ENCODE results near the gene BPIFA3.
"Not testable (repeated sequence)": the region's sequence is repeated elsewhere in the genome, so short reads cannot be mapped to it uniquely, and the experiment has no call there.

Gene BPIFA3

GRCh38 chr20:33181482-33182093, 35.6 kb upstream of the BPIFA3 start:
- no peak for DNase-seq (ENCODE audit: insufficient read length, low spot score)
- TF ChIP-seq TAF1 (IDR thresholded peaks at IDR 0.05; ENCODE audit: low read depth, low read length): no peak
- no peak for TF ChIP-seq POLR2AphosphoS5 (IDR thresholded peaks at IDR 0.05; ENCODE audit: low read depth, low read length)
- TF ChIP-seq POU2F2 (IDR thresholded peaks at IDR 0.05; ENCODE audit: low read depth, low read length): no peak
- TF ChIP-seq SPI1 (IDR thresholded peaks at IDR 0.05; ENCODE audit: low read depth, low read length): no peak
- TF ChIP-seq POLR2A (IDR thresholded peaks at IDR 0.05; ENCODE audit: low read depth, low read length): no peak
- TF ChIP-seq PAX5 (IDR thresholded peaks at IDR 0.05; ENCODE audit: insufficient read depth, low read length, severe bottlenecking): no peak
- no peak for FAIRE-seq

GRCh38 chr20:33183312-33183711, 33.8 kb upstream of the BPIFA3 start:
- FAIRE-seq (no peak), DNase-seq (ENCODE audit: insufficient read length, low spot score) (no peak)
- TF ChIP-seq SPI1 (IDR thresholded peaks at IDR 0.05; ENCODE audit: low read depth, low read length) (no peak), POLR2A (IDR thresholded peaks at IDR 0.05; ENCODE audit: low read depth, low read length) (no peak), PAX5 (IDR thresholded peaks at IDR 0.05; ENCODE audit: insufficient read depth, low read length, severe bottlenecking) (no peak), TAF1 (IDR thresholded peaks at IDR 0.05; ENCODE audit: low read depth, low read length) (no peak)

GRCh38 chr20:33185031-33185590, 32.0 kb upstream of the BPIFA3 start:
- DNase-seq (ENCODE audit: insufficient read length, low spot score); FAIRE-seq: not testable (repeated sequence)

DNA sequence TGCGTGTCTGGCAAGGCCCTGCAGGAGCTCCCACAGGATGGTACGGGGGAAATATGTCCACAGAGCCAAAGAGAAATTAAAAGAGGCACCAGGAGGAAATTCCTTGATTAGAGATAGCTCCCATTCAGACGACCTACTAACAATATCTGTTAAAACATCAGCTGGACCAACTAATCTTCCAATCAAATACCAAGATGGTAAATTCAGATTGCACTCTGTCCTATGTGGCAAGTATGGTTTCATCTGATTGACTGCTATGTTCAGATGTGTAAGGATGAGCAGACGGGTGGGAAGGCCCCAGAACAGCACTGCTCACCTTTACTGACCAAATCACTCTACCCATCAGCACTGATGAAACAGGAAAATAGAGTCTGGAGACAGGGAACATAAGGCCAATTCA, 29.7 kb upstream of the BPIFA3 start:
- FAIRE-seq: no peak
- TF ChIP-seq POLR2AphosphoS5 (IDR thresholded peaks at IDR 0.05; ENCODE audit: low read depth, low read length): no peak
- TF ChIP-seq PAX5 (IDR thresholded peaks at IDR 0.05; ENCODE audit: insufficient read depth, low read length, severe bottlenecking): no peak
- TF ChIP-seq SPI1 (IDR thresholded peaks at IDR 0.05; ENCODE audit: low read depth, low read length): no peak
- no peak for TF ChIP-seq TAF1 (IDR thresholded peaks at IDR 0.05; ENCODE audit: low read depth, low read length)
- no peak for TF ChIP-seq POU2F2 (IDR thresholded peaks at IDR 0.05; ENCODE audit: low read depth, low read length)
- TF ChIP-seq POLR2A (IDR thresholded peaks at IDR 0.05; ENCODE audit: low read depth, low read length): no peak
- DNase-seq (ENCODE audit: insufficient read length, low spot score): no peak

GRCh38 chr20:33188421-33188820, 28.7 kb upstream of the BPIFA3 start:
- DNase-seq (ENCODE audit: insufficient read length, low spot score) (no peak), FAIRE-seq (no peak)
- no peak for TF ChIP-seq SPI1 (IDR thresholded peaks at IDR 0.05; ENCODE audit: low read depth, low read length)
- TF ChIP-seq POU2F2 (IDR thresholded peaks at IDR 0.05; ENCODE audit: low read depth, low read length): no peak
- TF ChIP-seq TAF1 (IDR thresholded peaks at IDR 0.05; ENCODE audit: low read depth, low read length): no peak
- TF ChIP-seq POLR2A (IDR thresholded peaks at IDR 0.05; ENCODE audit: low read depth, low read length): no peak
- TF ChIP-seq POLR2AphosphoS5 (IDR thresholded peaks at IDR 0.05; ENCODE audit: low read depth, low read length): no peak
- no peak for TF ChIP-seq PAX5 (IDR thresholded peaks at IDR 0.05; ENCODE audit: insufficient read depth, low read length, severe bottlenecking)

DNA sequence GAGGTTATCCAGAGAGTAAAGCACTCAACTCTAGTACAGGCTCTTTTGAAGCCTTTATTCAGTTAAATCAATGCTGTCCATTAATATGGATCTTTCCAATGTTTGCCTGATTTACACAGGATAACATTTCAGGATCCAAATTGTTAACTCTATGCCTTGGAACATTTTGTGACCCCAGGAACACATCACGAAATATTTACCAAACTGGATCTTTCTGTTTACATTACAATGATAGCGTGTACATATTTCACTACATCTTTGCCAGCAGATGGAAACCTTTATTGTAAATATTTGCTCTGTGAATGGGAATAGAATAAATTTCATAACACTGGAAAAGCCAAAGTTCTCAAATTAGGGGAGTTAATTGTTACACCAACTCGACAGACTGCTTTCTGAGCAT, 25.7 kb upstream of the BPIFA3 start:
- DNase-seq (ENCODE audit: insufficient read length, low spot score) (no peak), FAIRE-seq (no peak)
- TF ChIP-seq TAF1 (IDR thresholded peaks at IDR 0.05; ENCODE audit: low read depth, low read length): no peak
- TF ChIP-seq SPI1 (IDR thresholded peaks at IDR 0.05; ENCODE audit: low read depth, low read length): no peak
- no peak for TF ChIP-seq POU2F2 (IDR thresholded peaks at IDR 0.05; ENCODE audit: low read depth, low read length)
- no peak for TF ChIP-seq POLR2A (IDR thresholded peaks at IDR 0.05; ENCODE audit: low read depth, low read length)
- TF ChIP-seq PAX5 (IDR thresholded peaks at IDR 0.05; ENCODE audit: insufficient read depth, low read length, severe bottlenecking): no peak
- no peak for TF ChIP-seq POLR2AphosphoS5 (IDR thresholded peaks at IDR 0.05; ENCODE audit: low read depth, low read length)

DNA sequence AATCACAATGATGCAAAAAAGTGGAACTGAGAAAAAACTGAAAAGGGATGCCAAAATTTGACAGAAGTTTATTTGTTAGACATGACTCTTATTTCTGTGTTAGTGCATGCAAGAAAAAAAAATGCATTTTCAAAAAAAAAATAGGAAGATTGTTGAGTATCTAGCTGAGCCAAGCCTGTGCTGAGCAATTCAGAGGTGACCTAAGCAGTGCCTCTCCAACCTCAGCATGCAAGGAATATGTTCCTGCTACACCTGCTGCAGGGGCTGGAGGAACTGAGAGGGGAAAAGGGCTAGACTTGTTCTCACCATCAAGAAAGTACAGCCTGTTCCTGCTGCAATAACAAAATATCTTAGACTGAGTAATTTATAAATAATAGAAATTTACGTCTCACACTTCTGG, 25.2 kb upstream of the BPIFA3 start:
- FAIRE-seq (no peak), DNase-seq (ENCODE audit: insufficient read length, low spot score) (no peak)
- TF ChIP-seq PAX5 (IDR thresholded peaks at IDR 0.05; ENCODE audit: insufficient read depth, low read length, severe bottlenecking) (no peak), POU2F2 (IDR thresholded peaks at IDR 0.05; ENCODE audit: low read depth, low read length) (no peak), TAF1 (IDR thresholded peaks at IDR 0.05; ENCODE audit: low read depth, low read length) (no peak), POLR2A (IDR thresholded peaks at IDR 0.05; ENCODE audit: low read depth, low read length) (no peak), POLR2AphosphoS5 (IDR thresholded peaks at IDR 0.05; ENCODE audit: low read depth, low read length) (no peak), SPI1 (IDR thresholded peaks at IDR 0.05; ENCODE audit: low read depth, low read length) (no peak)

DNA sequence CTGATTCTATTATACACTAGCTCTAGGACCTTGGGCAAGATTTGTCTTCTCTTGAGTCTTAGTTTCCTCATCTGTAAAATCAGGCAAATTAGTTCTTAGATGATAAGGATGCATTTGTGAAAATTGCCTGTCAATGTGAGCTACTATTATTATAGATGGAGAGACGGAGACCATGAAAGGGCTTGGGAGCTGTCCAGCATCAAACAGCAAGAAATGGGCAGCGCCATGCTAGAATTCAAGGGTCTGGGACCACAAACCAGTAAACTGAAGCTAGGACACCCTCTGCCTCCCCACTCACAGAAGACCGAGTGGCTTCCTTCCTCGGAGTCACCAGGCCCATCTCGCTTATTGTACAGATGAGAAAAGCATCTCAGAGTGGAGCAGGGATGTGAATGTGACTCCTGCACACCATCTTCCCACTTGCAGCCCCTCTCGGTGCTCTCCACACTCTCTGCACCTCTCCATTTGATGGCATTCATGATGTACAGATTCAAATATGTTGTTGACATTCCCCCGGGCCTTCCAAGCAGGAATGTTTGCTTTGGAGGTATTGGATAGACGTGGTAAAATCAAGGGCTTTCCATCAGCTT, 24.1 kb upstream of the BPIFA3 start:
- TF ChIP-seq PAX5 (IDR thresholded peaks at IDR 0.05; ENCODE audit: insufficient read depth, low read length, severe bottlenecking) (no peak), POLR2A (IDR thresholded peaks at IDR 0.05; ENCODE audit: low read depth, low read length) (no peak), POLR2AphosphoS5 (IDR thresholded peaks at IDR 0.05; ENCODE audit: low read depth, low read length) (no peak), TAF1 (IDR thresholded peaks at IDR 0.05; ENCODE audit: low read depth, low read length) (no peak)
- FAIRE-seq: no peak
- no peak for DNase-seq (ENCODE audit: insufficient read length, low spot score)

GRCh38 chr20:33199026-33199425, 18.1 kb upstream of the BPIFA3 start:
- DNase-seq (ENCODE audit: insufficient read length, low spot score) (no peak), FAIRE-seq (no peak)
- no peak for TF ChIP-seq SPI1 (IDR thresholded peaks at IDR 0.05; ENCODE audit: low read depth, low read length)
- TF ChIP-seq POLR2AphosphoS5 (IDR thresholded peaks at IDR 0.05; ENCODE audit: low read depth, low read length): no peak
- no peak for TF ChIP-seq PAX5 (IDR thresholded peaks at IDR 0.05; ENCODE audit: insufficient read depth, low read length, severe bottlenecking)
- no peak for TF ChIP-seq POU2F2 (IDR thresholded peaks at IDR 0.05; ENCODE audit: low read depth, low read length)
- no peak for TF ChIP-seq POLR2A (IDR thresholded peaks at IDR 0.05; ENCODE audit: low read depth, low read length)
- TF ChIP-seq TAF1 (IDR thresholded peaks at IDR 0.05; ENCODE audit: low read depth, low read length): no peak

- no peak for FAIRE-seq
- DNase-seq (ENCODE audit: insufficient read length, low spot score): no peak
Observed at GRCh38 chr20:33202451-33202850, 14.7 kb upstream of the BPIFA3 start.

More at GRCh38 chr20:33202451-33202850, 14.7 kb upstream of the BPIFA3 start:
- TF ChIP-seq TAF1 (IDR thresholded peaks at IDR 0.05; ENCODE audit: low read depth, low read length): no peak
- TF ChIP-seq POLR2A (IDR thresholded peaks at IDR 0.05; ENCODE audit: low read depth, low read length): no peak
- no peak for TF ChIP-seq PAX5 (IDR thresholded peaks at IDR 0.05; ENCODE audit: insufficient read depth, low read length, severe bottlenecking)
- no peak for TF ChIP-seq SPI1 (IDR thresholded peaks at IDR 0.05; ENCODE audit: low read depth, low read length)
- no peak for TF ChIP-seq POU2F2 (IDR thresholded peaks at IDR 0.05; ENCODE audit: low read depth, low read length)
- no peak for TF ChIP-seq POLR2AphosphoS5 (IDR thresholded peaks at IDR 0.05; ENCODE audit: low read depth, low read length)

Measured in GM12891 (cell line).